Left renal pelvis (tissue), 4 donors: Measurements from ENCODE around the gene PASK. TPM values are rescaled to one million over a fixed set of nuclear protein-coding genes. Genes with fewer than 3 reads are reported as not detected.

Source experiments
- DNase-seq, 4 donors: peaks; one replicate each; pipeline ENCODE4 v3.0.0-alpha.2; 2013; ENCODE audit warnings: low read depth in 4 of 4, low spot score in 3 of 4
- polyA plus RNA-seq, 4 donors: library from polyadenylated mRNA; unstranded; fragments of 120-200 nt; gene quantifications; one replicate each; pipeline ENCODE4 v1.2.1, GENCODE V29; 2013; ENCODE audit not compliant: insufficient read length in 4 of 4

Gene PASK
- polyA plus RNA-seq, 4 donors: 9.8 to 26.4 (median 17.2) TPM

DNA sequence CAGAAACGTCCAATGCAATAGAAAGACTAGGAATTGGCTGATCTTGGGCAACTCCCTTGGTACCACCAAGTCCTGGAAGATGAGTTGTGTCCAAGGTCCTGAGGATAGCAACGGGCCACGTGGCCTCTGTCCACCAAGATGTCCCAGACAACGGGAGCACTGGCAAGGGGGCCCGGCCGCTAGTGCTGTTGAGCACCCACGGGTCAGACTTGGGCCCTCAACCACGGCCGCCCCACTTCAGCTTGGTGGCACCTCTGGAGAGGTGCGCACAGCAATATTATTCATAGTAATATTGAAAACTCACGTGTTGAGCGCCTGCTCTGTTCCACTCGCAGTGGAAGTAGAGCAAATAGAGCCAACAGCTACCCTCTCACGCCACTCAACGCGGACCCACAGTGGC, 19.0 kb downstream of the PASK start:
- DNase-seq: no peak

DNA sequence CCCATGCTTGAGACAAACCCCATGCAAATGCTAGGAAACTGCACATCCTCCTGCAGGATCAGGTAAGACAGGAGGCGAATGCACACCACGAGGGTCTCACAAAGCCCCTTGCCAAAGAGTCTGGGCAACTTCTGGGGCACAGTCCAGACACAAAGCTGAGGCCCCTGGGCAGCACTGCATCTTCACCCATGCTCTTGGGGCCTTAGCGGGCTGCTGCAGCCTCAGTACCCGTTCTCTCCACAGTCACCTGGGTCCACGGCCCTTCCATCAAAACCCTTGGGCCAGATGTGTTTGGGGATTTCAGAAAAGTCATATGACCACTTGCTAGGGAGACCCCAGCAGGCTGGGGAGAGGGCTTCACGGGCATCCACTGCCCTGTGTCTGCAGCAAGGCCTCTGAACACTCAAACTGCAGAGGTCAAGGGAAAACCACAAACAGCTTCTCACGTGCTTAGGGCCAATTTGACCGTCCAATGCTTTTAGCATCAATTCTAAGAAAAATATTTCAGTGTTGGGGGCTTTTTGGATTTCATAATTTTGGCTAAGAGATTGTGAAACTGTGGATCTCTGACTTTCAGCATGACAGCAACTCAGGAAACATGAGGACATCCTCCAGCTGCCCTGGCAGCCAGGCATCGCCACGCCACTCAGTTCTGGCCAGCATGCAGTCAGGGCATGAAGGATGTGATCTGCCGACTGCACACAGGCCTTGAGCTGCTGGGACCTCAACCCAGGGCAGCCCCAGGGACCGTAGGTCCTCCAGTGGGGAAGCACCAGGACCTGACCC, 20.0 kb downstream of the PASK start:
- DNase-seq: no peak

DNA sequence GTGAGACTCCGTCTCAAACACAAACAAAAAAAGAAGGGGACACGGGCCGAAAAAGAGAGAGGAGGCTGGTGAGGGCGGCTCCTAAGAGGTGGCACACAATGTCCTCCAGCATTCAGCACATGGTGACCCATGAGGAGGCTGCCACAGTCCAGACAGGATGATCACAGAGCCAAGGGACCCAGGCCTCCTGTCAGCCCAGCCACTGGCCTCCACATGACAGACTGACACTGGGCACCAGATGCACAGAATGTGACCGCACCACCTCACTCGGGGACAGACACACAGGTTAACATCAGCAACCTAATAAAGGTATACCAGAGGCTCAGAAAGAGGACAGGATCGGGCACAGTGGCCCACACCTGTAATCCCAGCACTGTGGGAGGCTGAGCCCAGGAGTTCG, 21.0 kb downstream of the PASK start:
- no peak for DNase-seq

DNA sequence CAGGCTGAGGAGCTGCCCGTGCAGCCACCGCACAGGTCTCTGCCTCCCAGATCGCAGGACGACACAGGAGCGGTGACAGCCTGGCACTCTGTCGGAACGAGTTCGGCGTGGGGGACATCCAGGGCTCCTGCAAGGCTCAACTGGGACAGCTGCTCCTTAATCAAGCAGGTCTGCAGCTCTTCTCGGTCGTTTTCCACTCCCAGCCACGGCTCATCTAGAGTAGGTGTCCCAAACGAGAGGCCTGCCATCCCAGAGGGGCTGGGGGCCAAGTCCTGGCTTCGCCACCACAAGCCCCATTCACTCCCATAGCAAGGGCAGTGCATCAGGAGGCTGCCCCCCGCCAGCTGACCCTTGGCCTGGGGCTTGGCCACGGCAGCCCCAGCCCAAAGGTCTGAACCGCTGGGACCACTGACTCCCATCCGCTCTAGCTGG, 22.5 kb downstream of the PASK start:
- DNase-seq: no peak

DNA sequence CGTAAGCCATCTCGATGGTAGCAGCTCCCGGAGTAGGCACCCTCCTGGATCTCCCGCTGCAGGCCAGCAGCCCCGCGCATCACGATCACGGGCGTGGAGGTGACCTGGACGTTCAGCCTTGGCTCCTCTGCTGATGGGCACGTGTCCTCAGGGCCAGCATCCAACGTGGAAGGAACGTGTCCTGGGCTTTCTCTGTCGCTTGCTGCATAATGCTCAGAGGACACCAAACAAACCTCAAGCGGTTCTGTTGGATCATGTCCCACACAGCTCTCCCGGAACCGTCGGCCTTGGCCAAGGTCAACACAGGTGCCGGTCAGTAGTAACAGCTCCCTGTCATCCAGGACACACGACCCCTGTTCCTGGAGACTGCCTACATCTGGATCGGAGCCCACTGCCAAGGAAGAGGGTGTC, 23.1 kb downstream of the PASK start:
- no peak for DNase-seq

DNA sequence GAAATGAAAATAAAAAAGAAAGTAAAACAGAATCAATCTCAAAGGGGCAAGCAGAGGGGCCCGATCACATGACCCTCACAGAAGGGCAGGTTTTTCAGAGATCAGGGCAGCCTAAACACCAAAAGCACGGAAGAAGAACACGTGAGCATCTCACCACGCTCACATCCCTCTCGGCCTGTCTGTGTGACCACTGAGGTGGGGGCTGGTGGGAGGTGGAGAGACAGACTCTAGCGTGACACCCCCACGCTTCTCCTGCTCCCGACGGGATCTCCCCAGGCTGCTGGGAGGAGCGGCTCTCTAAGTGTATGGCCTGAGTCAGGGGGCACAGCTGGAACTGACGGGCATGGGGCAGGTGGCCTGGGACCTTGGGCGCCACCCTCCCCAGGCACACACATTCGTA, 23.6 kb downstream of the PASK start:
- no peak for DNase-seq

DNA sequence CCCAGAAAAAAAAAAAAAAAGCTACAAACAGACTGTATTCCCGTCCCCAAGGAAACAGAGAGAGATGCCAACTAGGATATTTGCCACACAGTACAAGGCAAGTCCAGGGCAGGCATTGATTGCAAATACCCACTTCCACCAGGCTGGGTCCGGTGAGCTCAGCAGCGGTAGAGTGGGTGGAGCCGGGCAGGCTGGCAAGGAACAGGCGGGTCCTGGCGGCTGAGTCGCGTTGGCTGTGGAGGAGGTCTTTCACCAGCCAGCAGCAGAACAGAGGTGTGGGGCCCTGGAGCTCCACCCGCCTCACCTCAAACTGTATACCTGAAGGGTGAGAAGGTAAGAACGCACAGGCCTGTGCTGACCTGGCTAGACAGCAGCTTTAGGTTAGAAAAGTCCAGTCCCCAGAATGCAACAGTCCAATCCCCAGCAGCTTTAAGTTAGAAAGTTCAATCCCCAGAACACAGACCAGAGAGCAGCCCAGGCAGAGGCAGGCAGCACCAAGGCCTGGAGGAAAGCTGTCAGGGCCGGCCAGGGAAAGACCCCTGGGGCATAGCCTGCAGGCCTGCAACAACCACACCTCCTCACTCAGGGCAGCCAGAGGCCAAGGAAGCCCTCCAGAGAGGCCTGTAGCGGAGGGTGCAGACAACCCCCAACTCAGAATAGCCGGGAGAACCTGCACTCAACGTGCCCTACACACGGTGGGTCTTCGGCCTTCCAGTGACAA, 25.3 kb downstream of the PASK start:
- DNase-seq: no peak

DNA sequence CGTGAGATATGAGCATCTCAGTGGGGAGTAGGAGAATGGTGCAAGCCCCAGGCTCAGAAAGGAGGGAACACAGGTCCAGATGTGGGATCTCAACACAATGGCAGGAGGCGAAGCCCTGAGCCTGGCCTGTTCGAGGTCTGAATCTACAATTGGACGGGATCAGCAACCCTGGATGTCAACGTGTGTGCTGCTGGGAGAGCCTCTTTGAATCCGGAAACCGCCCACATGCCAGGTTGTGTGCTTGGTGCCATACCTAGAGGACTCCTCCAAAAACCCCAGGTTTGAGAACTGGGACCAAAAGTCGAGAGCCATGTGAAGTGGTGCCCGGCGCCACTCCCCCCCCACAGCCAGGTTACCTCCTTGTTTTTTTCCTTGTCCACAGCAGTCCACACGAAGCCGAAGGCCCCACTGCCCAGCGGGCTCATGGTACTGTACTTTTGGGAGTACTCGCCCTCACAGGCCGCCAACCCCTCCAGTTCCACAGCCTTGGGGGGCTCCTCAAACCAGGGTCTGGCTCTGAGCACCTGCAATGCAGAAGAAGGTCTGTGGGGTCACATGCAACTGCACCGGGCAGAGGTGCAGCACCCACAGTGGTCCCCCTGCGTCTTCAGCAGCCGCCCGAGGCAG, 26.8 kb downstream of the PASK start:
- DNase-seq: no peak

DNA sequence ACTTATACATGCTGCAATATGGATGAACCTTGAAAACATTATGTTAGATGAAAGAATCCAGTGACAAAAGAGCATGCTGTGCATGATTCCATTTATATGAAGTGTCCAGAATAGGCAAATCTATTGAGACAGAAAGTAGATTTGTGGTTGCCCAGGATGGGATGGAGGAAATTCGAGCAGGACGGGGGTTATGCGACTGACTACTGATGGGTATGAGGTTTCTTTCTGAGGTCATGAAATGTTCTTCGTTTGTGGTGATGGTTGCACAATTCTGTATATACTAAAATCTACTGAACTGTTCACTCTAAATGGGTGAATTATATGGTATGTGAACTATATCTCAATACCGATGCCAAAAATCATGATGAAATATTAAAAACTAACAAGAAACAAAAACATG, 28.3 kb downstream of the PASK start:
- no peak for DNase-seq

DNA sequence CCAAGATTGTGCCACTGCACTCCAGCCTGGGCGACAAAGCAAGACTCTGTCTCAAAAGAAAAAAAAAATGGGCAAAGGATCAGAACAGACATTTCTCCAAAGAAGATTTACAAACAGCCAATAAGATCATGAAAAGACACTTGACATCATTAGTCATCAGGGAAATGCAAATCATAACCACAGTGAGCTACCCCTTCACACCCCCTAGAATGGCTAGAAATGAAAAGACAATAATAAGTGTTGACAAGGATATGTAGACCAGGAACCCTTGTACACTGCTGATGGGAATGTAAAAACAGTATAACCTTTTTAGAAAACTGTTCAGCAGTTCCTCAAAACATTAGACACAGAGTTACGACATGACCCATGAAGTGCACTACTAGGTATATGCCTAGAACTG, 28.8 kb downstream of the PASK start:
- no peak for DNase-seq

DNA sequence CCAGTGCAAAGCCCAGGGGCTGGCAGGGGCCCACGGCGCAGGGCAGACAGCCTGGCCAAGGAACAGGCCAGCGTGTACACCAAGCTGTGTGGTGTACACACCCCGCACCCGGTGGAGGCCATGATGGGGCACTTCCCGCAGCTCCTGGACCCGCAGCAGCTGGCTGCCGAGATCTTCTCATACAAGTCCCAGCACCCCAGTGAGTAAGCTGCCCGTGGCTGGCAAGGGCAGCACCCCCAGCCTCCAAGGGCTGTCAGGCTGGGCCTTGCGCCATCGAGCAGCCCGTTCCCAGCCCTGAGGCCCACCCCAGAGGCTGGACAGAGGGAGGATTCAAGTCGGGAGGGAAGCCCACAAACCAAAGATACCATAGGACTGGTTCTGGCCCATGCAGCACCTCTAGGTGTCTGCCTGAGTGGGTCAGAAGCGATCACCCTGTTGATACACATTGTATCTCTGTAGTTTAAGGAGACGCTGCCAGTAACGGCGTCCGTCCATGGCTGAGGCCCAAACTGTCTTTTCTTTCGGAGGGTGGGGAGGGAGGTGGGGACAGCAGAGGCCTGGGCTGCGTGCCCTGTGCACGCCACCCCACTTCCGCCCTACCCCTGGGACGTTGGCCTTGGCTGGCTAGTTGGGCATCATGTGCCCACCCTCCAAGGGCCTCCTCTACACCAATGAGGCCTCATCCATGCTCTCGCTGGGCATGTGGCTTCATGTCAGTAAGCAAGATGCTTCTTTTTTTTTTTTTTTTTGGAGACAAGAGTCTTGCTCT, 30.4 kb downstream of the PASK start:
- no peak for DNase-seq

DNA sequence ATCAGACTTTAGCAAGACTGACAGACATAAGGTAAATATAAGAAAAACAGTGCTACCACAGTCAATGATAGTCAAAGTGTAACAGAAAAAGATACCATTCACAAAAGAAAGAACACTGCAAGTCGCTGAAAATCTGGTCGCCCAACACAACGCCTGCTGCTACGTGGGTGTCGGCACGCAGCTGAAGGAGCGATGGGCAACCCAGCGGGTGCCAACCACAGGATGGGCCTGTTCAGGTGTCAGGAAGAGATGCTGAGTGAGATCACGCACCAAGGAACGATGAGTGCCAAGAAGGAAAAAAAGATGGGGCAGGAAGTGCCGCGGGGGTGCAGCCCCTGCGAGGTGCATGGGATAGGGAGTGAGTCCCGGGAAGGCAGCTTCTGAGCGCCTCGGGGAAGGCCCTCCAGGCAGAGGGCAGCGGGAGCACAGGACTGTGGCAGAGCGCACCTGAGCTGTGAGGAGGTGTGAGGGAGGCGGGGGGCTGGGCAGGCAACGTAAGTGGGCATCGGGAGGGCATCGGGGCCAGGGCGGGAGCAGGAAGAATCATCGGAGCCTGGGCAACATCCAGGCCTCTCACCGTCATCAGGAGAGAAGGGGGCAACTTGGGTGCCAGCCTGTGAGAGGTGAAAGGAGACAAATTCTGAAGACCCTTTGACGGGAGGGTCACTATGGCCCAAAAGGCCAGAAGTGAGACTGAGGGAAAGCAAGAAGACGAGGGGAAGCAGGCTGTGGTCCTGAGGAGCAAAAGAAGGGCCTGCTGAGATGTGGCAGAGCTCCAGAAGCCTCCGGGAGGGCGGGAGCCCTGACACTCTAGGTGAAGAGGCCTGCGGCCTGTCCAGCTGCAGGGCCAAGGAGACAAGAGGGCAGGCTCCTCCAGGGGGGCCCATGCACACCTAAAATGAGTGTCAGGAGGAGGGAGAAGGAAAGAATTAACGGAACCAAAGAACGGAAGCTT, 32.4 kb downstream of the PASK start:
- DNase-seq: no peak

DNA sequence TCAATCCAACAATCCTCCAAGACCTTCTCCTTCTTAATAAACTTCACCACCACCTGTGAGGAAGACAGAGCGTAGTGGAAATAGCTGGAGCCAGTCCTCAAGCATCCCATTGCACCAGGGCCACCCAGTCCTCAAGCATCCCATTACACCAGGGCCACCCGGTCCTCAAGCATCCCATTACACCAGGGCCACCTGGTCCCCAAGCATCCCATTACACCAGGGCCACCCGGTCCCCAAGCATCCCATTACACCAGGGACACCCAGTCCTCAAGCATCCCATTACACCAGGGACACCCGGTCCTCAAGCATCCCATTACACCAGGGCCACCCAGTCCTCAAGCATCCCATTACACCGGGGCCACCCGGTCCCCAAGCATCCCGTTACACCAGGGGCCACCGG, 33.9 kb downstream of the PASK start:
- no peak for DNase-seq

DNA sequence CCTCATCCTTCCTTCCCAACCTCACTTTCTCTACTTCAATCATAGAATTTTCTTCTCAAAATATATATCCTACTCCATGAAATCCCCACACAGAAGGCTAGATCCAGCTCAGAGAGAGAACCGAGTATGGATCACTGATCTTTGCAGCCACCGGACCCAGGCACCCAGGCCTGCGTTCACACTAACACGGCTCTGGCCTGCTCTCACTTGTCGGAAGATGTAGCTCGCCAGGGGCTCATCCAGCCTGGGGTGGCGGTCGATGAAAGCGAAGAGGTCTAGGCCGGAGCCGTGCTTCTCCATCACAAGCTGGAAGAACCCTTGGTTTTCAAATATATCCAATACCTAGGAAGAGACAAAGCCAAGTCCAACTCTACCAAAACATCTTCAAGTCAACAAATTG, 34.4 kb downstream of the PASK start:
- no peak for DNase-seq

DNA sequence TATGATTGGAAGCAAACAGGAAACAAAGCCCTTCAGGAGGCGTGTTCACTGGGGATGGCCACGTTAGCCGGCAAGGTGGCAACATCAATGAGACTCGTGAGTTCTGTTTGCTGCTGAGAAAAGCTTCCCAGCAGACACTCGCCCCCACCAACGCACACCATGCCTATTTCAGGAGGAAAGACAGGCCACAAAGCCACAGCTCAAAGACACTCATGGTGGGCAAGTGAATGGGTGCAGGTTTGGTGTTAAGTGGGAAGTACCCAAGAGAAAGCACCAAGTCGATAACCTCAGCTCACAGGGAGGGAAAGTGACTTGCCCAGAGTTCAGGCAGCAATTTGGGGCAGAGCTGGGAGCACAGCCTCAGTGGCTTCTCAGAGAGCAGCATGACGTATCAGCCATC, 36.7 kb downstream of the PASK start:
- no peak for DNase-seq

DNA sequence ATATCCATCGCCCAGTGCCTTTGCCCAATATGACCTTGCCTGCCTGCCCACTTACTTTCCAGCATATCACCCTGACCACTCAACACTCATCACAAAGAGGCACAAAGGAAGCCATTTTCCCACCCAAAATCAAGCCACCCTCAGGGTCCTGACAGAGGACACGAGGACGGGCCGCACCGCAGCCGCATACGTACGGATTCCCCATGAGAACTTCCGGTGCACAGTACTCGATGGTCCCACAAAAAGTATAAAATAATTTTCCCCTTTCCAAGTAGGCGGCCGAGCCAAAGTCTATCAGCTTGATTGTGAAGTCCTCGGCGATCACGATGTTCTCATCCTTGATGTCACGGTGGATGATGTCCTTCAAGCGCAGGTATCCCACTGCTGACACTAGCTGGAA, 37.2 kb downstream of the PASK start:
- no peak for DNase-seq

DNA sequence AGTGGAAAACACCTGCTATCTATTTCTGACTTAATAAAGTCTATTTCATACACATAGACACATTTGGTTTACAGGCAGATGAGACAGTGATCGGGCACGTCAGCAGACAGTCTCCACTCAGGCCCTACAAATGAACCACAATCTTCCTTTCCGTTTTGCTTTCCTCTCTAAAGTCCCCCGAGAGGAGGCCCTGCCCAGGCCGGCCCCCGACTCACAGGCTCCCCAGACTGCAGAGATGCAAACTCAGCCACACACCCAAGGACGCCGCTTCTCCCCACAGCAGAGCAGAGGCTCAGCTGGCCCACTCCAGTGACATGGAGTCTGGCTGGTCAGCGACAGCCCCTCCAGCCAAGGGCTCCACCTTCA, 37.8 kb downstream of the PASK start:
- no peak for DNase-seq

DNA sequence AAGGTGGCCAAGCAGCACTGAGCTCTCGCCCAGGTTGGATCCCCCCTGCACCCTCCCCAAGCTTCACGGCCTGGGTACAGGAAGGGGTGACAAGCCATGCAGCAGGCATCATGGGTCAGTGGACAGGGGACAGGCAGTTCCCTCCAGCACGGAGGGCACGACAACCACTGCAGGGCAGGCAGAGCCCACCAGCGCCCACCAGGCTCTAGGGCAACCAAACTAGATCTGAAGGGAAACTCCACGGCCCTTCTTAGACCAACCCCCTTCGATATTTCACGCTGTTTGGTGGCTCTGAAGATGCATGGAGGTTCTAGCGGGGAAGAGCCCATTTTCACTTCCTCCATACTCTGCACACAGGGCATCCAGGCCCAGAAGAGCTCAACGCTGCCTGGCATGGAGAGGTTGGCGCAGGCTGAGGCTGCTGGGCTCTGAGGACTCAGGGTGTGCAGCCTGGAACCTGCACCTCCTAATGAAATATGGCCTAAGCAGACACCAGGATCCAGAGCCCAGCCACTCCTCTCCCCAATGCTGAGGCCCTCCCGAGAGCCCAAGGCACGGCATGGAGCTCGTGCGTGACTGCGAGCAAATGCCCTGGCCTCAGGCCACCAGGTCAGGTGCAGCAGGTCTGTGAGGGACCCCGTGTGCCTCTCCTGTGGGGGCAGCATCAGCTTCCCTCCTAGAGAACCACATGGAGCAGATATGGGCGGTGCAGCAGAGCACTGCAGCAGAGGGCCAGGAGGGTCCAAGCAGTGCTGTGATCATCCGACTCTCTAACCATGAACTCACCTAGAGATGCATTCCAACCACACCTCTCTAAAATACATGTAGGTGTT, 38.4 kb downstream of the PASK start:
- DNase-seq: no peak

DNA sequence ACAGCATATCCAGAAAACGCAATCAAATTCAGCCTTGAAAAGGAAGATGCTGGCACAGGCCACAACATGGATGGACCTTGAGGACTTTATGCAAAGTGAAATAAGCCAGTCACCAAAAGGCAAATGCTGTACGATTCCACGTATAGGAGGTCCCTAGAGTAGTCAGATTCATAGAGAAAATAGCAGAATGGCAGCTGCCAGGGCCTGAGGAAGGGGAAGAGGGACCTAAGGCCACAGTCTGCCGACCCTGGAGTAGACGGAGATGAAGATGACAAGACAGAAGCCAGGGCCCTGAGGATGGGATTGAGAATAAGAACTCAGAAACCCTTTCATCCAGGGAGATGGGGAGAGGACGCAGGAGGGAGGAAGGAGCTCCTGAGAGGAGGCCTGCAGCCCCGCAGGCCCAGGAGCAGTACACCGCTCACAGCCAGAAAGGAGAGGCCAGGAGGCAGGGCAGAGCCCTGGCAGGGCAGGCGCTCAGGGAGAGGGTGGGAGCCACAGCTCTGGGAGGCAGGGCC, 39.1 kb downstream of the PASK start:
- no peak for DNase-seq
